Right lobe of liver (tissue), 4 donors: ENCODE results near the gene LRRC18.

Experiments
- POLR2A ChIP-seq: fragments of 450-650 bp; IDR thresholded peaks from one replicate; pipeline ENCODE4 v1.6.1; 2017; ENCODE audit warnings: antibody characterized with exemption, mild to moderate bottlenecking
- TF ChIP-seq, protein P1 (sequence below), 4 donors: fragments of 200-600 bp in 3 of 4; fragments of 450-650 bp in 1 of 4; IDR thresholded peaks; one replicate each; pipeline versions ENCODE4 v1.5.1 to v1.8.0; 2016 to 2022; ENCODE audit warnings: antibody characterized with exemption in 4 of 4, mild to moderate bottlenecking in 2 of 4
- donor health status: DM: no; HTN: no; CAD: no.
- donor health status: DM: no; HTN: no; CAD: no.
- donor health status: DM: no; HTN: yes; CAD: no.

DNA sequence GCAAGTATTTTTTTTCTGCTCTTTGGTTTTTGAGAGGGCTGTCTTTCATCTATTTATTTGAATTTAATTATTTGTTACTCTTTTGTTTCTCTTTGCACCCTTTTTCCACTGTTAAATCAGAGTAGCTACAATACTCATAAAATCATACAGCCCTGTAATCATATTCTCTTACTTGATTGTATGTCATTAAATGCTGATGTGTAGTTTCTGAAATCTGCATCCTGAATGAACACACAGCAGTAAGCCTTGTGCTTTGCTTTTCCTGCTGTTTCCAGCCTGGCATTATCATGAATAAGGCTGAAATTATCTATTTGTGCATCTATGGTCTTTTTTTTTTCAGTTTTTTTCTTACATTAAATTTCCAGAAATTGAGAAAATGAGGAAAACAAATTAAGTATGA is 4.1 kb downstream of the LRRC18 start:
- no peak for TF ChIP-seq POLR2A
- TF ChIP-seq, protein P1, sequence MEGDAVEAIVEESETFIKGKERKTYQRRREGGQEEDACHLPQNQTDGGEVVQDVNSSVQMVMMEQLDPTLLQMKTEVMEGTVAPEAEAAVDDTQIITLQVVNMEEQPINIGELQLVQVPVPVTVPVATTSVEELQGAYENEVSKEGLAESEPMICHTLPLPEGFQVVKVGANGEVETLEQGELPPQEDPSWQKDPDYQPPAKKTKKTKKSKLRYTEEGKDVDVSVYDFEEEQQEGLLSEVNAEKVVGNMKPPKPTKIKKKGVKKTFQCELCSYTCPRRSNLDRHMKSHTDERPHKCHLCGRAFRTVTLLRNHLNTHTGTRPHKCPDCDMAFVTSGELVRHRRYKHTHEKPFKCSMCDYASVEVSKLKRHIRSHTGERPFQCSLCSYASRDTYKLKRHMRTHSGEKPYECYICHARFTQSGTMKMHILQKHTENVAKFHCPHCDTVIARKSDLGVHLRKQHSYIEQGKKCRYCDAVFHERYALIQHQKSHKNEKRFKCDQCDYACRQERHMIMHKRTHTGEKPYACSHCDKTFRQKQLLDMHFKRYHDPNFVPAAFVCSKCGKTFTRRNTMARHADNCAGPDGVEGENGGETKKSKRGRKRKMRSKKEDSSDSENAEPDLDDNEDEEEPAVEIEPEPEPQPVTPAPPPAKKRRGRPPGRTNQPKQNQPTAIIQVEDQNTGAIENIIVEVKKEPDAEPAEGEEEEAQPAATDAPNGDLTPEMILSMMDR (IDR thresholded peaks at IDR 0.05), result no peak
